Suprapubic skin (tissue), 4 donors: ENCODE results near the gene KCNK18.

Source experiments
- EP300 ChIP-seq: sonication (generic); formaldehyde crosslinking; IDR thresholded peaks from one replicate; pipeline ENCODE4 v1.6.1; 2017; ENCODE audit warnings: antibody characterized with exemption
- POLR2AphosphoS5 ChIP-seq, 3 donors: sonication (generic); formaldehyde crosslinking; IDR thresholded peaks; one replicate each; pipeline ENCODE4 v1.6.1; 2017; ENCODE audit warnings: antibody characterized with exemption in 3 of 3
- TF ChIP-seq, protein P1 (sequence below), 2 donors: fragments of 200-600 bp in 1 of 2; fragments of 450-650 bp in 1 of 2; sonication (generic) in 1 of 2; IDR thresholded peaks; one replicate each; pipeline ENCODE4 v1.5.1; 2016 to 2019; ENCODE audit warnings: antibody characterized with exemption in 2 of 2, mild to moderate bottlenecking in 1 of 2, moderate library complexity in 1 of 2

DNA sequence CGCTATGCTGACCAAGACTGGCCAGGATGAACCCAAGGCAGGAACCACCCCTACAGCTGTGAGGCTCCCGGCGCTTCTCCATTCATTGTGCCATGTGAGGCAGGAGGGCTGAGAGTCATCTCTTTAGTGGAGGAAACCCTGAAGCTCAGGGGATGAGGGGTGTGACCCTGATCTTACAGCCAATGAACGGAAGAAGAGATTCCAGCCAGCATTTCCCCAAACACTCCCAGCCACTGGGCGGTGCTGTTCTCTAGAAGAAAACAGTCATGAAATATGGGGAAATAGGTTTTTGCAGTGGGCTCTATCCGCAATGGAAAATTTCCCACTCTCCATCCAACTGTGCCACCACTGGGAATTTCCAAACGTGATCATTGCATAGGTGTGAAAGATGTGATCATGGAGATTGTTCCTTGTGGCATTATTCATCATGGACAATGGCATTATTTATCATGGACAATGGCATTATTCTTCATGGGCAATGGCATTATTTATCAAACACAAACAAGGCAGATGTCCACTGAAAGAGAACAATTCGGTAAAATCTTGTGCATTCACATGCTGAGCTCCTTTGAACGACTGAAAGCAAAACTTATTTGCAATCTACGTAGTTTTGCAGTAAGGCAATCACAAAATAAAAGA, 29.6 kb downstream of the KCNK18 start:
- TF ChIP-seq, protein P1, sequence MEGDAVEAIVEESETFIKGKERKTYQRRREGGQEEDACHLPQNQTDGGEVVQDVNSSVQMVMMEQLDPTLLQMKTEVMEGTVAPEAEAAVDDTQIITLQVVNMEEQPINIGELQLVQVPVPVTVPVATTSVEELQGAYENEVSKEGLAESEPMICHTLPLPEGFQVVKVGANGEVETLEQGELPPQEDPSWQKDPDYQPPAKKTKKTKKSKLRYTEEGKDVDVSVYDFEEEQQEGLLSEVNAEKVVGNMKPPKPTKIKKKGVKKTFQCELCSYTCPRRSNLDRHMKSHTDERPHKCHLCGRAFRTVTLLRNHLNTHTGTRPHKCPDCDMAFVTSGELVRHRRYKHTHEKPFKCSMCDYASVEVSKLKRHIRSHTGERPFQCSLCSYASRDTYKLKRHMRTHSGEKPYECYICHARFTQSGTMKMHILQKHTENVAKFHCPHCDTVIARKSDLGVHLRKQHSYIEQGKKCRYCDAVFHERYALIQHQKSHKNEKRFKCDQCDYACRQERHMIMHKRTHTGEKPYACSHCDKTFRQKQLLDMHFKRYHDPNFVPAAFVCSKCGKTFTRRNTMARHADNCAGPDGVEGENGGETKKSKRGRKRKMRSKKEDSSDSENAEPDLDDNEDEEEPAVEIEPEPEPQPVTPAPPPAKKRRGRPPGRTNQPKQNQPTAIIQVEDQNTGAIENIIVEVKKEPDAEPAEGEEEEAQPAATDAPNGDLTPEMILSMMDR (IDR thresholded peaks at IDR 0.05): no peak
- TF ChIP-seq POLR2AphosphoS5 (IDR thresholded peaks at IDR 0.05): no peak
- TF ChIP-seq EP300: no peak
